ENCODE results near the gene GRM7.

The GRM7 gene

GRCh38 chr3:7710284-7710683 lies 849.4 kb downstream of the GRM7 start:
- Histone ChIP-seq H3K79me1 (ENCODE audit: low read length) (peaks cover 19% of the 10 kb centered on the region), H3K23ac (ENCODE audit: low read length) (no peak overlapping the region), H2BK120ac (ENCODE audit: insufficient read depth, low read length, poor library complexity) (peak overlapping the region; percentile 73), H3K27me3 (ENCODE audit: insufficient read depth, low read length) (no peaks in the 10 kb centered on the region), H4K12ac (ENCODE audit: low read depth, low read length) (no peak overlapping the region), H4K8ac (ENCODE audit: low read depth, low read length) (no peak overlapping the region), H3K4me1 (ENCODE audit: control insufficient read depth in 1 of 2, insufficient read depth in 2 of 2, low read length in 2 of 2) (peaks cover 6 to 12% of the 10 kb centered on the region in 2 experiments), H2BK12ac (ENCODE audit: low read length) (peak overlapping the region; percentile 23), H2AK5ac (ENCODE audit: low read length) (no peak overlapping the region), H3K4me2 (ENCODE audit: low read length) (no peak overlapping the region), H3K36me3 (ENCODE audit: control insufficient read depth in 1 of 2, insufficient read depth in 2 of 2, low read length in 2 of 2) (no peaks in the 10 kb centered on the region), H4K91ac (ENCODE audit: low read depth, low read length) (peak overlapping the region; percentile 15), H3K14ac (ENCODE audit: low read length) (no peak overlapping the region), H3K4me3 (ENCODE audit: low read depth, low read length) (no peak overlapping the region), H3K18ac (ENCODE audit: low read length) (no peak overlapping the region), H3K9ac (ENCODE audit: low read length) (no peak overlapping the region), H3K4ac (ENCODE audit: low read depth, low read length) (no peak overlapping the region), H3K79me2 (ENCODE audit: control insufficient read depth, insufficient read depth, low read length, poor library complexity) (no peaks in the 10 kb centered on the region), H3K9me3 (ENCODE audit: insufficient read depth, low read depth, low read length) (no peaks in the 10 kb centered on the region), H2BK5ac (ENCODE audit: low read depth, low read length, poor library complexity) (peak overlapping the region; percentile 48), H2AFZ (ENCODE audit: insufficient read depth, low read length, poor library complexity) (no peak overlapping the region), H3K27ac (ENCODE audit: low read depth, low read length) (peak overlapping the region; percentile 37)
- whole genome bisulfite sequencing (ENCODE audit: extremely low coverage, insufficient coverage, insufficient read length): no CpG with 5 or more reads among the region's 3 CpGs
- DNase-seq: no peak

GRCh38 chr3:7713724-7714123 lies 852.8 kb downstream of the GRM7 start:
- no peak overlapping the region for H3K18ac ChIP-seq (ENCODE audit: low read length)
- H3K9me3 ChIP-seq (ENCODE audit: insufficient read depth, low read depth, low read length): no peaks in the 10 kb centered on the region
- no peak overlapping the region for H3K4ac ChIP-seq (ENCODE audit: low read depth, low read length)
- no peak overlapping the region for H3K23ac ChIP-seq (ENCODE audit: low read length)
- H3K27ac ChIP-seq (ENCODE audit: low read depth, low read length): no peak overlapping the region
- no peak overlapping the region for H4K8ac ChIP-seq (ENCODE audit: low read depth, low read length)
- H3K27me3 ChIP-seq (ENCODE audit: insufficient read depth, low read length): no peaks in the 10 kb centered on the region
- H3K79me2 ChIP-seq (ENCODE audit: control insufficient read depth, insufficient read depth, low read length, poor library complexity): no peaks in the 10 kb centered on the region
- WGBS (ENCODE audit: extremely low coverage, insufficient coverage, insufficient read length): no CpG with 5 or more reads among the region's 2 CpGs
- no peak overlapping the region for H2BK120ac ChIP-seq (ENCODE audit: insufficient read depth, low read length, poor library complexity)
- H3K14ac ChIP-seq (ENCODE audit: low read length): no peak overlapping the region
- no peaks in the 10 kb centered on the region for H3K36me3 ChIP-seq (ENCODE audit: control insufficient read depth in 1 of 2, insufficient read depth in 2 of 2, low read length in 2 of 2)
- no peak overlapping the region for H2BK5ac ChIP-seq (ENCODE audit: low read depth, low read length, poor library complexity)
- no peak overlapping the region for H2AFZ ChIP-seq (ENCODE audit: insufficient read depth, low read length, poor library complexity)
- H3K4me1 ChIP-seq (ENCODE audit: control insufficient read depth in 1 of 2, insufficient read depth in 2 of 2, low read length in 2 of 2): peaks cover 4 to 10% of the 10 kb centered on the region in 2 experiments
- H4K91ac ChIP-seq (ENCODE audit: low read depth, low read length): no peak overlapping the region
- no peak overlapping the region for H4K12ac ChIP-seq (ENCODE audit: low read depth, low read length)
- no peak overlapping the region for H3K9ac ChIP-seq (ENCODE audit: low read length)
- H2AK5ac ChIP-seq (ENCODE audit: low read length): no peak overlapping the region
- H2BK12ac ChIP-seq (ENCODE audit: low read length): no peak overlapping the region
- no peak for DNase-seq
- H3K4me3 ChIP-seq (ENCODE audit: low read depth, low read length): no peak overlapping the region
- no peak overlapping the region for H3K4me2 ChIP-seq (ENCODE audit: low read length)
- peaks cover 14% of the 10 kb centered on the region for H3K79me1 ChIP-seq (ENCODE audit: low read length)

- H3K27me3 ChIP-seq (ENCODE audit: insufficient read depth, low read length): no peaks in the 10 kb centered on the region
- no peaks in the 10 kb centered on the region for H3K9me3 ChIP-seq (ENCODE audit: insufficient read depth, low read depth, low read length)
- no peak overlapping the region for H2AK5ac ChIP-seq (ENCODE audit: low read length)
- H3K4me2 ChIP-seq (ENCODE audit: low read length): no peak overlapping the region
- H3K79me1 ChIP-seq (ENCODE audit: low read length): no peaks in the 10 kb centered on the region
- H4K91ac ChIP-seq (ENCODE audit: low read depth, low read length): no peak overlapping the region
- H4K8ac ChIP-seq (ENCODE audit: low read depth, low read length): no peak overlapping the region
- no peaks in the 10 kb centered on the region for H3K79me2 ChIP-seq (ENCODE audit: control insufficient read depth, insufficient read depth, low read length, poor library complexity)
- no peak overlapping the region for H3K14ac ChIP-seq (ENCODE audit: low read length)
- H3K4me1 ChIP-seq (ENCODE audit: control insufficient read depth in 1 of 2, insufficient read depth in 2 of 2, low read length in 2 of 2): peaks cover 2% of the 10 kb centered on the region in 2 experiments
- H2BK12ac ChIP-seq (ENCODE audit: low read length): no peak overlapping the region
- H3K9ac ChIP-seq (ENCODE audit: low read length): no peak overlapping the region
- H4K12ac ChIP-seq (ENCODE audit: low read depth, low read length): no peak overlapping the region
- no peak overlapping the region for H3K23ac ChIP-seq (ENCODE audit: low read length)
- H3K36me3 ChIP-seq (ENCODE audit: control insufficient read depth in 1 of 2, insufficient read depth in 2 of 2, low read length in 2 of 2): no peaks in the 10 kb centered on the region
- H3K18ac ChIP-seq (ENCODE audit: low read length): no peak overlapping the region
- H2BK5ac ChIP-seq (ENCODE audit: low read depth, low read length, poor library complexity): no peak overlapping the region
- no peak overlapping the region for H2BK120ac ChIP-seq (ENCODE audit: insufficient read depth, low read length, poor library complexity)
- no peak overlapping the region for H2AFZ ChIP-seq (ENCODE audit: insufficient read depth, low read length, poor library complexity)
- no CpG with 5 or more reads among the region's 1 CpG for WGBS (ENCODE audit: extremely low coverage, insufficient coverage, insufficient read length)
- no peak overlapping the region for H3K4me3 ChIP-seq (ENCODE audit: low read depth, low read length)
- H3K4ac ChIP-seq (ENCODE audit: low read depth, low read length): no peak overlapping the region
- DNase-seq: no peak
- no peak overlapping the region for H3K27ac ChIP-seq (ENCODE audit: low read depth, low read length)
Observed at GRCh38 chr3:7720649-7721297, 859.9 kb downstream of the GRM7 start.

GRCh38 chr3:7721869-7722268 lies 861.0 kb downstream of the GRM7 start:
- WGBS (ENCODE audit: extremely low coverage, insufficient coverage, insufficient read length): no CpG with 5 or more reads among the region's 5 CpGs
- DNase-seq: no peak

More at GRCh38 chr3:7721869-7722268, 861.0 kb downstream of the GRM7 start:
- Histone ChIP-seq H3K27ac (ENCODE audit: low read depth, low read length) (no peak overlapping the region), H4K8ac (ENCODE audit: low read depth, low read length) (no peak overlapping the region), H3K4me1 (ENCODE audit: control insufficient read depth in 1 of 2, insufficient read depth in 2 of 2, low read length in 2 of 2) (peaks cover 2% of the 10 kb centered on the region in 2 experiments), H3K18ac (ENCODE audit: low read length) (no peak overlapping the region), H3K9ac (ENCODE audit: low read length) (no peak overlapping the region), H3K79me1 (ENCODE audit: low read length) (no peaks in the 10 kb centered on the region), H3K9me3 (ENCODE audit: insufficient read depth, low read depth, low read length) (no peaks in the 10 kb centered on the region), H2BK5ac (ENCODE audit: low read depth, low read length, poor library complexity) (no peak overlapping the region), H3K36me3 (ENCODE audit: control insufficient read depth in 1 of 2, insufficient read depth in 2 of 2, low read length in 2 of 2) (no peaks in the 10 kb centered on the region), H3K79me2 (ENCODE audit: control insufficient read depth, insufficient read depth, low read length, poor library complexity) (no peaks in the 10 kb centered on the region), H4K91ac (ENCODE audit: low read depth, low read length) (no peak overlapping the region), H2BK12ac (ENCODE audit: low read length) (no peak overlapping the region), H3K23ac (ENCODE audit: low read length) (no peak overlapping the region), H3K4me2 (ENCODE audit: low read length) (no peak overlapping the region), H3K4me3 (ENCODE audit: low read depth, low read length) (no peak overlapping the region), H3K14ac (ENCODE audit: low read length) (no peak overlapping the region), H2AK5ac (ENCODE audit: low read length) (no peak overlapping the region), H2AFZ (ENCODE audit: insufficient read depth, low read length, poor library complexity) (no peak overlapping the region), H2BK120ac (ENCODE audit: insufficient read depth, low read length, poor library complexity) (no peak overlapping the region), H3K4ac (ENCODE audit: low read depth, low read length) (no peak overlapping the region), H3K27me3 (ENCODE audit: insufficient read depth, low read length) (no peaks in the 10 kb centered on the region), H4K12ac (ENCODE audit: low read depth, low read length) (no peak overlapping the region)
